ENCODE measurements around the gene DLGAP1.
"Not testable (repeated sequence)": the region's sequence is repeated elsewhere in the genome, so short reads cannot be mapped to it uniquely, and the experiment has no call there.

DNA sequence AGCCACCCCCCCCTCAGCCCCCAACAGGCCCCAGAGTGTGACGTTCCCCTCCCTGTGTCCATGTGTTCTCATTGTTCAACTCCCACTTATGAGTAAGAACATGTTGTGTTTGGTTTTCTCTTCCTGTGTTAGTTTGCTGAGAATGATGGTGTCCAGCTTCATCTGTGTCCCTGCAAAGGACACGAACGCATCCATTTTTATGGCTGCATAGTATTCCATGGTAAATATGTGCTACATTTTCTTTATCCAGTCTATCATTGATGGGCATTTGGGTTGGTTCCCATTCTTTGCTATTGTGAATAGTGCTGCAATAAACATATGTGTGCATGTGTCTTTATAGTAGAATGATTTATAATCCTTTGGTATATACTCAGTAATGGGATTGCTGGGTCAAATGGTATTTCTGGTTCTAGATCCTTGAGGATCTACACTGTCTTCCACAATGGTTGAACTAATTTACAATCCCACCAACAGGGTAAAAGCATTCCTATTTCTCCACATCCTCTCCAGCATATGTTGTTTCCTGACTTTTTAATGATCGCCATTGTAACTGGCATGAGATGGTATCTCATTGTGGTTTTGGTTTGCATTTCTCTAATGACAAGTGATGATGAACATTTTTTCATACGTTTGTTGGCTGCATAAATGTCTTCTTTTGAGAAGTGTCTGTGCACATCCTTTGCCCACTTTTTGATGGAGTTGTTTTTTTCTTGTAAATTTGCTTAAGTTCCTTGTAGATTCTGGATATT is 760.9 kb downstream of the DLGAP1 start:
- TF ChIP-seq, protein P1, sequence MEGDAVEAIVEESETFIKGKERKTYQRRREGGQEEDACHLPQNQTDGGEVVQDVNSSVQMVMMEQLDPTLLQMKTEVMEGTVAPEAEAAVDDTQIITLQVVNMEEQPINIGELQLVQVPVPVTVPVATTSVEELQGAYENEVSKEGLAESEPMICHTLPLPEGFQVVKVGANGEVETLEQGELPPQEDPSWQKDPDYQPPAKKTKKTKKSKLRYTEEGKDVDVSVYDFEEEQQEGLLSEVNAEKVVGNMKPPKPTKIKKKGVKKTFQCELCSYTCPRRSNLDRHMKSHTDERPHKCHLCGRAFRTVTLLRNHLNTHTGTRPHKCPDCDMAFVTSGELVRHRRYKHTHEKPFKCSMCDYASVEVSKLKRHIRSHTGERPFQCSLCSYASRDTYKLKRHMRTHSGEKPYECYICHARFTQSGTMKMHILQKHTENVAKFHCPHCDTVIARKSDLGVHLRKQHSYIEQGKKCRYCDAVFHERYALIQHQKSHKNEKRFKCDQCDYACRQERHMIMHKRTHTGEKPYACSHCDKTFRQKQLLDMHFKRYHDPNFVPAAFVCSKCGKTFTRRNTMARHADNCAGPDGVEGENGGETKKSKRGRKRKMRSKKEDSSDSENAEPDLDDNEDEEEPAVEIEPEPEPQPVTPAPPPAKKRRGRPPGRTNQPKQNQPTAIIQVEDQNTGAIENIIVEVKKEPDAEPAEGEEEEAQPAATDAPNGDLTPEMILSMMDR (IDR thresholded peaks at IDR 0.05) = not testable (repeated sequence)
- TF ChIP-seq POLR2A (IDR thresholded peaks at IDR 0.05) = not testable (repeated sequence)
